ENCODE data around the gene C1orf53.
"Not testable (repeated sequence)": the region's sequence is repeated elsewhere in the genome, so short reads cannot be mapped to it uniquely, and the experiment has no call there.

C1orf53 gene

DNA sequence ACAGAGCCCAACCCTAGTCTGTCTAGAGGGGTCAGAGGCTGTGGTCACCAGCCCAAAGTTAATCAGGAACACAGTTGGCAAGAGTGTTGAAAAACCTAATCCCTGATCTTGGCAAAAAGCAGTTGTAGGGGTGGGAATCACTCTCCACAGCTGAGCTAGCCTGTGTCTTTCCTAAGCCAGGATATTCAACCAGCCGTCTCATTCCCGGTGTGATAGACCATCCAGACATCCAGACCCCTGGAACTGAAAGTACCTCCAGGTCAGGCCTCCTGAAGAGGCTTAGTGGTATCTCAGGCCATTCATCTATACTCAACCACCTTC, 19.6 kb downstream of the C1orf53 start:
- DNase-seq = no peak

DNA sequence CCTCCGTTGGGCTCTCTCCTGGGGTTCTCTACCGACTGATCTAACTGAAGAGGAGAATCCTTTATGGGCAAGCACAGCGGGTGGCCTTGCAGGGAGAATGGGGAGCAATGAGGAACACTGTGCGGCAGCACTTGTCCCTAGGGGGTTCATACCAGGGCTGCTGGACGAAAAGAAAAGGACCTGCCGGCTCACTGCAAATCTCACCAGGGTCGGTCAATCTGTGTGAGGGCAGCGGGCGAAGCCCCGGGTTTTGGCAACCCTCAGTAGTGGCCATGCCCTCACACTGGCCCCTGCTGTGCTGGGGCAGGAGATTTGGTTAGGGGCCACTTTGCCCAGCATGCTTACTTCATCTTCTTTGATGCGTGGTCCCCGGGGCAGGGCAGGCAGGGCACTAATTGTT, 20.6 kb downstream of the C1orf53 start:
- DNase-seq = no peak

DNA sequence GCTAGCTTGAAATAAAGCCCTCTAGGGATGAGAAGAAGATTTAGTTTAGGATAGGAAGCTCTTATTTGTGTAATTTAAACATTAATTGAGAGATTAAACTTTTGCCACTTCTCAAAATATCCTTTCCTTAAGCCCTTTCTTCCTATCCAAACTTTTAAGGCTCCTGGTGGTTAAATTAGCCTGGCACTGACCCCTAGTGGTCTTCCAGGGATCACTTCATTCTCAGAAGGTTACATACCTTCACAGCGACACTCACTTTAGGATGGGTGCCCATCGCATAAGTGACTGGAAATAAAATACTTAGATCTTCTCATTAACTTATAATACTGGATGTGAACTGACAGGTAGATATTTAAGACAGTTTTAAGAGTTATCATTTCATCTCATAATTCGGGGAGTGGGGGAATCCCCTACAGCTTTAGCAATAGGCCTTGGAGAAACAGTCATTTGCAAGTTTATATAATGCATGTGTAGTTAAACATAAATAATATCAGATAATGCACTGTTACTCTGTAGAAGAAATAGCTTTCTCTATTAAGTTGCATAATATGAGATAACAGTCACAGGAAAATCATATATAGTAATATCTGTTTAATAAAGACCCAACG, 22.2 kb downstream of the C1orf53 start:
- peak; percentile 19 for DNase-seq

DNA sequence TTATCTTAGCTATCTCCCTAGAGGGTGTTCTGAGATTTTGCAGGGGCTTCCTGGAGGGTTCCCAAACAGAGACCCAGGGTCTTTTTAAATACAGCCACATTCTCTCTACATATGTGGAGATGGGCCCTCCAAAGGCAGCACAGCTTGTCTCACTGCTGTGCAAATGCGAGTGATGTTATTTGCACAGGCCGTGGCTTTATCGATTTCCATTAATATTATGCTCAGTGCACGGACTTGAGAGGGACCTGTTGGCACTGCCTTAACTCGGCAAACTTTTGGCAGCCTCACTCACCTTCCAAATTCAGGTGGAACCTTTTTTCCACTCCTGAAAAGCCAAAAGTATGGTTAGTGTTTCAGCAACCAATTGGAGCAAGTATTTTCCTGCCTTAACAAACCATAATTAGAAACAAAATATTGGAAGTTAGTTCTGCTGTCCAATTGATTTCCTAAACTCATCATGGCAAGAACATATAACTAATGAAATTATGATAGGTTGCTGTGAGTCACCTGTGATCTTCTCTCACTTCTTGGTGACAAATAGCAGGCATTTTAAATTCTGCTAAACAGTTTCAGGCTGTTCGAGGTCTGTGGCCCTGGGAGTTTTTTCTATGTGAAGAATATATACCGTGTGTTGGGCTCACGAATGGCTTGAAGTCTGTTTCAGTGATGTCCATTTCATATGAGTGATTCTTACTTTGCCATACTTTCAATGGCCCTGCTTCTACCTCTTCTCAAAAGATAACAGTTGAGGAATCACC, 25.7 kb downstream of the C1orf53 start:
- no peak for DNase-seq

DNA sequence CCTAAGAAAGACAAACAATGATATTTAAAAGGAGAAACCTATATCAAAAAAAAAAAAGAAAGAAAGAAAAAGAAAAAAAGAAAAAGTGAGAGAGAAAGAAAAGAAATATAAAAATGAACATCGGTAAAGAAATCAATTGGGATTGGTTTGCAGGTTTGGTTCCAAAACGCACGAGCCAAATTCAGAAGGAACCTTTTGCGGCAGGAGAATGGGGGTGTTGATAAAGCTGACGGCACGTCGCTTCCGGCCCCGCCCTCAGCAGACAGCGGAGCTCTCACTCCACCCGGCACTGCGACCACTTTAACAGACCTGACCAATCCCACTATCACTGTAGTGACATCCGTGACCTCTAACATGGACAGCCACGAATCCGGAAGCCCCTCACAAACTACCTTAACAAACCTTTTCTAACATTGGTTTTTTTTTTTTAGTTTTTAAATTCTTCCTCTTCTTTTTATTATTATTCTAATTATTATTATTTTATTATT, 26.5 kb downstream of the C1orf53 start:
- DNase-seq = peak; percentile 13

DNA sequence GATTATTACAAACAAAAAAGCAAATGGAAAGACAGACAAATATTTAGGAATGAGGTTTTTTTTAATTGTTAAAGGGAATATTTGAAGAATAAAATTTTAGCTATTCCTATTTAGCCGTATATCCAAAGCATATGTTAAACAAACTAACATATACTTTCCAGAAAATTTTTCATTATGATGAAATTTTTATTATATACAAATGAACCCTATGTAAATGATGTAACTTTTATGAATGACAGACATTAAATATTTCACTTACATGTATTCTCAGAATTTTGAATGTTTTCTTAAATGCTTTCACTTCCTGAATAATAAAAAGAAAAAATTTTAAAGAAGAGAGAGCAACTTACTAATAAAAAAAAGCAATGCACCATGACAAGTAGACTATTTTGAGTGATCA, 30.6 kb downstream of the C1orf53 start:
- no peak for DNase-seq

DNA sequence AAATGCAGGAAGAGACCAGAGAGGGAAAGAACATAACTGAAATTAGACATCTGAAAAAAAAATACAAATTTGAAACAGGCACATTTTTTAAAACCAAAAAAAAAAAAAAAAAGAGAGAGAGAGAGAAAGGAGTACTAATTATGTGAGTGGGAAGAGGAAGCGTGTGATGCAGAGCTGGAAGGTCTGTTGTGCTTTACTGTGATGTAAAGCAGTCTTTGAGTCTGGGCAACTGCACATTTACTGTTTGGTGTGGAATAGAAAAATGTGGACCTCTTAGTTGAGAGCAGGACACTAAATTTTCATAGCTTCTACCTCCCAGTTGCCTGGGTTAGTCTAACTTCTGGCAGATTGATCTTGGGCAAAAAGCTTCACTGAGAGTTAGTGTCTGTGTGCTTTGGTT, 31.2 kb downstream of the C1orf53 start:
- no peak for DNase-seq

DNA sequence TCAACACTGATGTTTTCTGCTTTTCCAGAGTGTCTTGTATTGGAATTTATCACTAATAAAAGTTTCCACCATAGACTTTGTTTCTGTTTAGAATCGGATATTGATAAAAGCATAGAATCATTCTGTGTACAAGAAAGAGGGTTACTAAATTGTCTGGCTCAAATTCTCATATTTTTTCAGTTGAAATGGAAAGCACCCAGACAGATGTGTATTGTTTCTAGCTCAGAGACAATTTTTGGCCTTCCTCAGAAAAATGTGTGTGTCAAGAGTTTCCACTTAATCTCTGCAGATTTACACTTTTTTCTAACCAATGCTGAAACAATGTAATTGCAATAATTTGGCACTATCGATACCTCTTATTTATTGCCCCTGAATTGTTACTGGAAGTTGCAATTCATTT, 35.0 kb downstream of the C1orf53 start:
- no peak for DNase-seq

DNA sequence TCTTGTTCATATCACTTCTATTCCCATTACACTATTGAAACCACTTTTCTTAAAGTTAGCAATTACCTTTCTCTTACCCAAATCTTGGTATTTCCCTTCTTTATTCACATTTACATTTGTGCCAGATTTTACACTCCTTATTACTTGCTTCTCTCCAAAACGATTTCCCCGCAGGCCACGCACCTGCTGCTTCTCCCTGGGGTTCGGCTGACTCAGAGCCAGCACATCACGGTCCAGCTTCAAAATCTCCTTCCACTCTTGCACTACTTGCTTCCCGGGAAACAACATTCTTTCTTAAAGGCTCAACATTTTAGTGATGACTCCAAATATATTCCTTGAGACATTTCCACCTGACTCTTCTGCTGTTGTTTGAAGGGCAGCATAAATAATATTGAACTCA, 35.5 kb downstream of the C1orf53 start:
- DNase-seq = no peak

DNA sequence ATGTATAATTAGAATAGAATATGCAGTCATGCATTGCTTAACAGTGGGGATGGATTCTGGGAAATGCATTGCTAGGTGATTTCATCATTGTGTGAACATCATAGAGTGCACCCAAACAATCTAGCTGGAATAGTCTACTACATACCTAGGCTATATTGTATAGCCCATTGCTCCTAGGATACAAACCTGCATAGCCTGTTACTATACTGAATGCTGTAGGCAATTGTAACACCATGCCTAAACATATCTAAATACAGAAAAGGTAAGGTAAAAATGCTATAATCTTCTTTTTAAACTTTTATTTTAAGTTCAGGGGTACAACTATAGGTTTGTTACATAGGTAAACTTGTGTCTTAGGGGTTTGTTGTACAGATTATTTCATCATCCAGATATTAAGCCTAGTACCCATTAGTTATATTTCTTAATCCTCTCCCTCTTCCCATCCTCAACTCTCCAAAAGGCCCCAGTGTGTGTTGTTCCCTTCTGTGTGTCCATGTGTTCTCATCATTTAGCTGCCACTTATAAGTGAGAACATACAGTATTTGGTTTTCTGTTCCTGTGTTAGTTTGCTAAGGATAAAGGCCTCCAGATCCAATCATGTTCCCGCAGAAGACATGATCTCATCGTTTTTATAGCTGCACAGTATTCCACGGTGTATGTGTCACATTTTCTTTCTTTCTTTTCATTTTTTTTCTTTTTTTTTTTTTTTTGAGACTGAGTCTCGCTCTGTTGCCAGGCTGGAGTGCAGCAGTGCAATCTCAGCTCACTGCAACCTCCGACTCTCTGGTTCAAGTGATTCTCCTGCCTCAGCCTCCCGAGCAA, 36.9 kb downstream of the C1orf53 start:
- DNase-seq = not testable (repeated sequence)

DNA sequence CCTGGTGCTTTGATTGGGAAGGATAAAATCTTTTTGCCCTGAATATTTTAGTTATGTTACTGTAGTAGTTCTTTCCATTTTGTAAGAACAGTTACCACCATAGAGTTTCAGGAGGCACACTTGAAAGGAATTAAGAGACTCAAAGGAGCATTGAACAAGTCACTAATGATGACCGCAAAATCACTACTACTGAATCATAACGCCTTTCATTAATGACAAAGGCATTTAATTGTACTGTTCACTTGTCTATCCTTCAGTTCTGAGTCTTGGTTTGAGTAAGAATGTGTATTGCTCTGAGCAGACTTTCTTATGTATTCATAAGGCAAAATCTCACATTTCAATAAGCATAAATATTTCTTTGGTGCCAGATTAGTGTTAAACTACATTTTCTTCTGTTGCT, 39.6 kb downstream of the C1orf53 start:
- no peak for DNase-seq

DNA sequence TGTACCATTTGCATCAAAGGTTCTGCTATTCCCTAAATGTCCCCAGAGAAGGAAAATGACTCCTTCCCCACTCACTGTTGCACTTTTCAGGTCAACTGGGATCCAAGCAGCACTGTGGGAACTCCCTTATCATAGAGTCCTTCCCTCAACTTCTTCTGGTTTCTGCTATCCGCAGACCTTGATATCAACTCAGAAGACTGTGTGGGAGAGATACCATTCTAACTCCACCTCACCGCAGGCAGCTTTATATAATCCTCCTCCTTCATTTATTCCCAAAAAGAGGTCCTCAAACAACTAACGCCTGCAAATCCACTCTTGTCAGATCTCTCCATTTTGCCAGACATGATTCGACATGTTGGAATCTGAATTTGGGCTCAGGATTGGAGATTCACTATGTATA, 42.1 kb downstream of the C1orf53 start:
- DNase-seq = no peak

DNA sequence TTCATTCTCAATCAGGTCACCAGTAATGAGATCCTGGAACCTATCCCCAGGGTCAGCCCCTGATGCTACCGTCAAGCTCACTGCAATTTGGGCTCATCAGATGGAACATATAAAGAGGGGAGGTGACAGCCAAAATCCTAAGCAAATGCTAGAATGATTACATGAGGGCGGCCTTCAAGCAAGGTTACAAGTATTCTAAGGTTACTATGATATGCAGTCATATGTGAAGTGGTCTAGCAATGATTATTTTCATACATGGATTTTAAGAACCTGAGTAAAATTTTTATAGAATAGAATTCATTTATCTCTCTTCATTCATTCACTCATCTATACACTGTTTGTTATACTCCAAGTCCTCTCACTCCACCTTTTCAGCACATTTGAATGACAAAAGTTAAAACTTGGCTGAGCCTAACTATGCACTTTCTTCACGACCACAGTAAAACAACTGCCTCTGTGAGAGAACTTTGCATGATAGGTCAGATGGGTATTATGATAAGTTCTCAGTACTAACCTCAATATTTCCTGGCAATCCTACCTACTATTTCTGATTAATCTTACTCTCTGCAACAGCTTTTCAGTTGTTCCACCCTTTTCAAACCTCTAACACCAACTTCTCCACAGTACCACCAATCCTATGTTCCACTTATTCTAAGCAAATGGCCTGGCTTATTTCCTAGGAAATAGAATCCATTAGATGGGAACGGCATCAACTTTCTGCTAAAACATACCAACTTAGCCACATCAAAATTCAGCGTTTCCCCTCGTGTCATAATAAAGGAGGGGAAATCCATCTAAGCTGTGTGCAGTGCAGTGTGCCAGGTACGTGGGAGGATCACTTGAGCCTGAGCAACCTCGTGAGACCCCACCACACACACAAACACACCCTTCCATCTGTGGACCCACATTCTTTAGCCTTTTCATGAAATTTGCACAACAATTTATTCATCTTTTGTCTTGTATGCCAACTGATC, 46.8 kb downstream of the C1orf53 start:
- no peak for DNase-seq

DNA sequence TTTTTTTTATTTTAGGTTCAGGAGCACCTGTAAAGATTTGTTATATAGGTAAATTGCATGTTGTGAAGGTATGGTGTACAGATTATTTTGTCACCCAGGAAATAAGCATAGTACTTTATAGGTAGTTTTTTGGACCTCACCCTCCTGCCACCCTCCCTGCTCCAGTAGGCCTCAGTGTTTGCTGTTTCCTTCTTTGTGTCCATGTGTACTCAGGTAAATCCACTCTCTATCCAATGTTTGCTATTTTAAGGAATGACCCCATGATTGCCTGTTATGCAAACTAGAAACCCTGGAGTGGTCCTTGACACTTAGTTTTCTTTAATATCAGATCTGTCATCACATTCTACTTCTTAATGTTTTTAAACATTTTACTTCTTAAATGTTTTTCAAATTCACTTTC, 48.7 kb downstream of the C1orf53 start:
- DNase-seq = no peak

DNA sequence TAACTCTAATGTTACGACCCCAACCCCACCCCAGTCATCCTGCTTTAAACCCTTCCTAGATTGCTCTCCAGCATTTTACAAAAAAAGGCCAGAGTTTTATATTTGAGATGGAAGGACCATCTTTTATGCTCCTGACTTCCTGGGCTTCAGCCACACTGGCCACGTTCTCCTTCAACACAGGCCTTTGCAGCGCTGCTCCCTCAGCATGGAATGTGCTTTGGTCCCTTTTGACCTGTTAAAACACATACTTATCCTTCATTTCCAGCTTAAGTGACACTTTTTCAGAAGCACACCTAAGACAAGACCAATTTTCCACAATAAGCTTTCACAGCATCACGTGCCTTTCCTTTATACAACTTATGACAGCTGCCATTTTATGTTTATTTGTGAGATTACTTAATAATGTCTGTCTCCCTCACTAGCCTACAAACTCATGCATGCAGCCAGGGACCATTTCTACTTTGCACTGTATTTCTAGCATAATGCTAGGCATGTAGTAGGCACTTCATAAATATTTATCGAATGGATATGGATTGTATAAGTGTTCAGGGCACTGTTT, 49.3 kb downstream of the C1orf53 start:
- DNase-seq = no peak

DNA sequence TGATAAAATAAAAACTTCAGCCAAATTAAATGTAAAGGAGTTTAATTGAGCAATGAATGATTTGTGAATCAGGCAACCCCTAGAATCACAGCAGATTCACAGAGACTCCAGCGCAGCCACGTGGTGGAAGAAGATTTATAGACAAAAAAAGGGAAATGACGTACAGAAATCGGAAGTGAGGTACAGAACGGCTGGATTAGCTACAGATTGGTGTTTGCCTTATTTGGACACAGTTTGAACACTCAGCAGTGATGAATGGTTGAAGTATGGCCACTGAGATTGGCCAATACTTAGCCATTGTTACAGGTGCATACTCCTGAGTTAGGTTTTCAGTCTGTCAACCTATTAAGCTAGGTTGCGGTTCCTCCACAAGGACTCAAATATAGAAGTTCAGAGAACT, 51.0 kb downstream of the C1orf53 start:
- DNase-seq = not testable (repeated sequence)

DNA sequence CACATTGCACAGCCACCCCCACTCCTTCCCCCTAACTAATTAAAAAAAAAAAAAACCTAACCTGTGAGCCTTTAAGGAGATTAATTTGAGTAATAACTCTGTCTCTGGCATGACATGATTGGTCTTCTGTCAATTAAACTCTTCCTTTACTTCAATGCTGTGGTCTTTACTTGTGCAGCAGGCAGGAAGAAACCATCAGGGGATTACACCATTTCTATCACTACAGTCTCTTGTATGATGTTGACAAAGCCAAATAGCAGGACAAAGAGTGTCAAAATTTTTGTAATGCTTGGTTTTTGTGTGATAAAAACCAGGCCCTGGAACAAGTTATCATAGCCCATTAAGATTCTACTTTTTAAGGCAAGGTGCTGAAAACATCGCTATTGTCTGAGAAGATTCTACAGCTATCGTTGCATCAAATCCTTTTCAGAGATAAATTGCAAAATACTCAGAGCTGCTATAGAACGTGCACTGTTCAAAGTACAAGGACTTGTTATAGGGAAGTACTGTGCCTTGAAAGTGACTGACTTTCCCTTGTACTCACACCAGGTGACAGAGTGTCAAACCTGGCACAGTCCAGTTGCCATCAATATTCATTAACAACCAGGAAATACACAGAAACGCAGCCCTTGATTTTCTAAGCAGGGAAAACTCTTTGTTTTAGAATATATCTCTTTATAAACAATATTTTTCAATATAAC, 52.4 kb downstream of the C1orf53 start:
- no peak for DNase-seq

DNA sequence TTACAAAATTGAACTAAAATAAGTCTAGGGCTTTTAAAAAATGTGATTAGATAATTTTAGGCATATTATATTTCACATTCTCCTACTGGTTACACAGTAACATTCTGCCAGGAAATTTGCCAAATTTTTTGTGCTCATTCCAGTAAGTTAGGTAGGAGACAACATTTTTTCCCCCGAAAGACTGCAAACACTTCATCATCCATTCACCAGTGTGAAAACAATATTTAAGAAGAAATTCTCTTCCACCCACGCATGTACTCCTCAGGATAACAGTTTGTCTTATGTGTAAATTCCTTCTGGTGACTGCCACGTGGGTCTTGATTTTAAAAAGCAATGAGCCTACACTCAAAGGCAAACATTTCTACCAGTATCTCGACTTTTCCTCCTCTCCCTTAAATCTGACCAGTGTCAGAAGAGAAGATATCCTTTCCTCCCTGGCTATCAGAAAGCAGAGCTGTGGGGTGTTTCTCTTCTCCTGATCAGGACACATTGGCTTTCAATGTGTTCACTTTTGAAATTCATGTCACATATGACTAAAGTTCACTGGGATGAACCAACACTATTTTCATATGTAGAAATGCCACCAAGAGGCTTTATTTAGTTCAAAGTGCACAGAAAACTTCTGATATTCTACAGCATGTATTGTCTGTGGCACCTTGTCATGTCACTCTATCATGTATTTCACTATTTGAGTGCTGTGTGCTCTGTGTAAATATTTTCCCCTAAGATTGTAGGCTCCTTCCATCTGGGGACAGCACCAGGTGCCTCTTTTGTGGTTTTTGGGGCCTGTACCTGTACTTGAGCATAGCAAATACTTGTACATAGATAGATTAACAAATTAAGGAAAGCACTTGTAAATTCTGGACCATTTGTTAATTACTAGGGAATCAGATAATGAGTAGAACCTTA, 53.3 kb downstream of the C1orf53 start:
- no peak for DNase-seq
